H1 (cell line): ENCODE results near the gene HECTD4. TPM values are rescaled to one million over a fixed set of nuclear protein-coding genes. Genes with fewer than 3 reads are reported as not detected.

Experiments
- CTCF ChIA-PET: fragments of 300-600 bp; sonication (Branson Sonifier 250); formaldehyde crosslinking; loops from one replicate; lab custom pipeline; 2021; ENCODE audit not compliant: partially characterized antibody; lab: Charles Lee
- POLR2A ChIA-PET: fragments of 300-600 bp; sonication (Branson Sonifier 250); formaldehyde crosslinking; loops from one replicate; lab custom pipeline; 2021; ENCODE audit warnings: inconsistent platforms; ENCODE audit not compliant: partially characterized antibody; lab: Charles Lee
- DNase-seq, 2 experiments: peaks; one replicate each; pipeline versions ENCODE4 v3.0.0 to v3.0.0-alpha.2; 2010 to 2022; ENCODE audit warnings: low spot score in 2 of 2, low read depth in 1 of 2, mixed read lengths in 1 of 2
- FAIRE-seq: peaks from 2 replicates; lab custom pipeline; 2011; peaks lifted over from hg19 to GRCh38; lab: Jason Lieb, UNC
- H2AFZ ChIP-seq: 2 replicates; pipeline ENCODE4 v1.8.1; 2012; ENCODE audit warnings: low read length, inconsistent platforms
- H2AK5ac ChIP-seq: 2 replicates; pipeline ENCODE4 v1.6.1; 2013; ENCODE audit warnings: low read depth, low read length
- H2BK120ac ChIP-seq: replicated peaks from 2 replicates; pipeline ENCODE3; 2013; ENCODE audit warnings: low read depth, low read length, inconsistent platforms
- H2BK12ac ChIP-seq: 2 replicates; pipeline ENCODE4 v1.6.1; 2013; ENCODE audit warnings: low read depth, low read length
- H2BK15ac ChIP-seq: 2 replicates; pipeline ENCODE4 v1.6.1; 2013; ENCODE audit warnings: low read length
- H2BK20ac ChIP-seq: 2 replicates; pipeline ENCODE4 v1.6.1; 2013; ENCODE audit warnings: low read length
- H2BK5ac ChIP-seq: 2 replicates; pipeline ENCODE4 v1.6.1; 2013; ENCODE audit warnings: low read depth, low read length
- H3K14ac ChIP-seq: 2 replicates; pipeline ENCODE4 v1.6.1; 2013; ENCODE audit warnings: inconsistent platforms; ENCODE audit not compliant: insufficient read length
- H3K18ac ChIP-seq: 2 replicates; pipeline ENCODE4 v1.6.1; 2013; ENCODE audit warnings: low read length; ENCODE audit errors: extremely low read depth
- H3K23ac ChIP-seq: 2 replicates; pipeline ENCODE4 v1.6.1; 2013; ENCODE audit warnings: inconsistent platforms; ENCODE audit not compliant: insufficient read length
- H3K23me2 ChIP-seq: 2 replicates; pipeline ENCODE4 v1.6.1; 2013; ENCODE audit warnings: low read depth, low read length
- H3K27ac ChIP-seq: 2 replicates; pipeline ENCODE4 v1.6.1; 2011; ENCODE audit warnings: low read depth, low read length, inconsistent platforms
- H3K27me3 ChIP-seq, 4 experiments: replicated peaks in 1 of 4; 1 replicate in 1 of 4; 2 replicates in 3 of 4; pipeline versions ENCODE4 v1.6.1 to v1.8.1; 2011 to 2013; ENCODE audit warnings: low read length in 3 of 4, mild to moderate bottlenecking in 3 of 4, inconsistent platforms in 2 of 4, mixed read lengths in 2 of 4, moderate library complexity in 1 of 4; ENCODE audit not compliant: control insufficient read depth in 3 of 4, insufficient read depth in 3 of 4; ENCODE audit errors: extremely low read depth in 1 of 4
- H3K36me3 ChIP-seq, 4 experiments: 2 replicates each; pipeline versions ENCODE4 v1.6.1 to v1.8.1; 2011 to 2013; ENCODE audit warnings: mild to moderate bottlenecking in 4 of 4, low read length in 3 of 4, moderate library complexity in 2 of 4, control low read depth in 1 of 4, inconsistent platforms in 1 of 4; ENCODE audit not compliant: insufficient read depth in 4 of 4, control insufficient read depth in 2 of 4
- H3K4ac ChIP-seq: replicated peaks from 2 replicates; pipeline ENCODE3; 2013; ENCODE audit warnings: low read length, low read depth, mixed read lengths, inconsistent platforms; ENCODE audit not compliant: insufficient read length
- H3K4me1 ChIP-seq, 4 experiments: replicated peaks in 1 of 4; 1 replicate in 1 of 4; 2 replicates in 3 of 4; pipeline versions ENCODE4 v1.6.1 to v1.8.1; 2011 to 2013; ENCODE audit warnings: low read length in 3 of 4, inconsistent platforms in 2 of 4, mixed read lengths in 1 of 4; ENCODE audit not compliant: insufficient read depth in 4 of 4, control insufficient read depth in 3 of 4
- H3K4me2 ChIP-seq, 2 experiments: 2 replicates each; pipeline versions ENCODE4 v1.6.1 to v1.8.1; 2011 to 2013; ENCODE audit warnings: low read depth in 2 of 2, low read length in 2 of 2, control low read depth in 1 of 2, inconsistent platforms in 1 of 2, mild to moderate bottlenecking in 1 of 2; ENCODE audit not compliant: insufficient read depth in 1 of 2
- H3K4me3 ChIP-seq, 4 experiments: fragments of 200-600, 300-600 bp in 1 of 4; sonication (generic), shearing (Covaris generic), sonication (Bioruptor Twin) in 1 of 4; 2 replicates each; pipeline versions ENCODE4 v1.5.1 to v1.8.1; 2011 to 2016; ENCODE audit warnings: low read length in 4 of 4, low read depth in 3 of 4, control low read depth in 2 of 4, inconsistent platforms in 2 of 4, mild to moderate bottlenecking in 2 of 4, mixed read lengths in 1 of 4, moderate library complexity in 1 of 4; ENCODE audit not compliant: insufficient read depth in 2 of 4; ENCODE audit errors: extremely low read depth in 1 of 4
- H3K56ac ChIP-seq: replicated peaks from 2 replicates; pipeline ENCODE3; 2013; ENCODE audit warnings: low read depth, mild to moderate bottlenecking, mixed read lengths, low read length, inconsistent platforms; ENCODE audit not compliant: insufficient read length
- H3K79me1 ChIP-seq: 2 replicates; pipeline ENCODE4 v1.6.1; 2013; ENCODE audit warnings: low read depth, low read length, control low read depth
- H3K79me2 ChIP-seq, 2 experiments: 2 replicates each; pipeline versions ENCODE4 v1.6.1 to v1.8.1; 2012 to 2013; ENCODE audit warnings: low read length in 2 of 2, mild to moderate bottlenecking in 2 of 2, inconsistent platforms in 1 of 2; ENCODE audit not compliant: insufficient read depth in 2 of 2, control insufficient read depth in 1 of 2
- H3K9ac ChIP-seq, 4 experiments: replicated peaks in 1 of 4; 1 replicate in 1 of 4; 2 replicates in 3 of 4; pipeline versions ENCODE4 v1.6.1 to v1.8.1; 2011 to 2013; ENCODE audit warnings: low read depth in 3 of 4, low read length in 3 of 4, control low read depth in 2 of 4, mild to moderate bottlenecking in 2 of 4, moderate library complexity in 2 of 4, inconsistent platforms in 1 of 4; ENCODE audit errors: extremely low read depth in 1 of 4
- H3K9me3 ChIP-seq, 2 experiments: 2 replicates each; pipeline versions ENCODE4 v1.6.1 to v1.8.1; 2012 to 2013; ENCODE audit warnings: mild to moderate bottlenecking in 2 of 2, moderate library complexity in 2 of 2, control low read depth in 1 of 2, inconsistent platforms in 1 of 2, low read depth in 1 of 2, low read length in 1 of 2, mixed read lengths in 1 of 2; ENCODE audit not compliant: insufficient read depth in 2 of 2
- H4K20me1 ChIP-seq, 2 experiments: replicated peaks in 1 of 2; 2 replicates each; pipeline versions ENCODE3 to v1.8.1; 2011 to 2013; ENCODE audit warnings: inconsistent platforms in 2 of 2, low read length in 2 of 2, mild to moderate bottlenecking in 1 of 2; ENCODE audit not compliant: insufficient read depth in 2 of 2, control insufficient read depth in 1 of 2
- H4K5ac ChIP-seq: 2 replicates; pipeline ENCODE4 v1.6.1; 2013; ENCODE audit warnings: low read length, low read depth, mixed read lengths, inconsistent platforms; ENCODE audit not compliant: insufficient read length
- H4K8ac ChIP-seq: 2 replicates; pipeline ENCODE4 v1.8.0; 2013; ENCODE audit warnings: mild to moderate bottlenecking, moderate library complexity, low read length, inconsistent platforms; ENCODE audit not compliant: insufficient read depth; ENCODE audit errors: extremely low read depth
- H4K91ac ChIP-seq: replicated peaks from 2 replicates; pipeline ENCODE3; 2013; ENCODE audit warnings: low read length, mixed read lengths, inconsistent platforms; ENCODE audit not compliant: insufficient read length
- BACH1 ChIP-seq: IDR thresholded peaks from 2 replicates; pipeline ENCODE4 v1.6.1; 2012; ENCODE audit warnings: low read length, improper control_type of control experiment
- KDM4A ChIP-seq: IDR thresholded peaks from one replicate; pipeline ENCODE4 v1.7.1; 2012; ENCODE audit warnings: low read depth, mild to moderate bottlenecking, moderate library complexity, low read length, inconsistent platforms; ENCODE audit not compliant: severe bottlenecking
- NANOG ChIP-seq: IDR thresholded peaks from 2 replicates; pipeline ENCODE4 v1.6.1; 2011; ENCODE audit warnings: low read length, low read depth, mild to moderate bottlenecking, inconsistent platforms; ENCODE audit not compliant: insufficient read depth, poor library complexity, severe bottlenecking
- SIN3A ChIP-seq, 2 experiments: IDR thresholded peaks in 1 of 2; conservative IDR thresholded peaks in 1 of 2; 2 replicates each; pipeline ENCODE4 v1.6.1; 2011 to 2012; ENCODE audit warnings: low read length in 2 of 2, improper control_type of control experiment in 1 of 2, low read depth in 1 of 2, mild to moderate bottlenecking in 1 of 2
- TAF1 ChIP-seq: IDR thresholded peaks from 2 replicates; pipeline ENCODE4 v1.6.1; 2011; ENCODE audit warnings: mild to moderate bottlenecking, low read depth, low read length
- TEAD4 ChIP-seq: IDR thresholded peaks from 2 replicates; pipeline ENCODE4 v1.6.1; 2012; ENCODE audit warnings: low read depth, low read length, inconsistent platforms, mixed read lengths
- USF2 ChIP-seq: IDR thresholded peaks from 2 replicates; pipeline ENCODE4 v1.6.1; 2011; ENCODE audit warnings: low read length, improper control_type of control experiment
- whole genome bisulfite sequencing, 2 experiments: shearing (Covaris generic) in 1 of 2; methylation state at CpG; one replicate each; pipeline versions ENCODE4 v1.1.6 to v1.1.7; 2013 to 2015; ENCODE audit warnings: low lambda C conversion rate in 2 of 2, mixed read lengths in 2 of 2, inconsistent platforms in 1 of 2, low coverage in 1 of 2, missing lambda C conversion rate in 1 of 2; ENCODE audit not compliant: insufficient replicate concordance in 2 of 2, insufficient coverage in 1 of 2, insufficient read length in 1 of 2; ENCODE audit errors: extremely low coverage in 1 of 2, missing lambda C conversion rate in 1 of 2; 5-methylcytosine and 5-hydroxymethylcytosine counted together
- polyA plus RNA-seq, 7 experiments: library from polyadenylated mRNA; depleted of rRNA in 3 of 7; stranded (reverse) in 5 of 7; unstranded in 2 of 7; fragments of >200 nt in 5 of 7; fragments of 200-250 nt in 2 of 7; gene quantifications; 1 replicate in 5 of 7; 2 replicates in 1 of 7; 4 replicates in 1 of 7; pipeline versions ENCODE4 v1.2.1 to v1.2.3, GENCODE V29; 2011 to 2013; ENCODE audit warnings: missing spikeins in 2 of 7, mixed read lengths in 2 of 7
- total RNA-seq: library from RNA; stranded (reverse); fragmentation: NEBNext Ultra II Directional; extraction: Animal tissue kit (Norgen Biotek cat#: 25700); gene quantifications from 2 replicates; pipeline ENCODE4 v1.2.1, GENCODE V29; 2021

The HECTD4 gene
- total and polyA plus RNA-seq, 2 of the 8 experiments (the other 6 are each of a cell fraction or from before 2014, with no cell fraction given), result 6.5 to 33.7 TPM

GRCh38 chr12:112140728-112141127 is 241.5 kb downstream of the HECTD4 start:
- H2BK15ac ChIP-seq, result no peak overlapping the region
- no peaks in the 10 kb centered on the region for H3K9me3 ChIP-seq
- H3K79me2 ChIP-seq, result no peaks in the 10 kb centered on the region
- no peak overlapping the region for H3K27ac ChIP-seq
- no peak overlapping the region for H2AFZ ChIP-seq
- no peak overlapping the region for H3K56ac ChIP-seq
- TF ChIP-seq KDM4A, result no peak
- no peak for TF ChIP-seq NANOG
- TF ChIP-seq BACH1, result no peak
- no peak for TF ChIP-seq SIN3A (conservative IDR thresholded peaks at IDR 0.05 in 1 of 2, IDR thresholded peaks at IDR 0.05 in 1 of 2; ENCODE audit: low read depth in 1 of 2, low read length in 2 of 2)
- no peak for TF ChIP-seq TAF1
- no peak for TF ChIP-seq USF2
- no peak for TF ChIP-seq TEAD4
- TF ChIP-seq, all 59 proteins: peak for 0
- H2BK20ac ChIP-seq, result no peak overlapping the region
- H3K79me1 ChIP-seq, result no peaks in the 10 kb centered on the region
- no peak overlapping the region for H4K8ac ChIP-seq
- H3K9ac ChIP-seq, result no peak overlapping the region
- H4K20me1 ChIP-seq, result no peaks in the 10 kb centered on the region
- no peak overlapping the region for H3K4me2 ChIP-seq
- H3K14ac ChIP-seq, result no peak overlapping the region
- no peak overlapping the region for H3K4me3 ChIP-seq
- H2BK12ac ChIP-seq, result no peak overlapping the region
- peaks cover 3 to 39% (median 30%) of the 10 kb centered on the region in 4 experiments; a peak in 6 of 8 replicates for H3K36me3 ChIP-seq
- H3K4ac ChIP-seq, result no peak overlapping the region
- no peaks in the 10 kb centered on the region for H3K4me1 ChIP-seq
- no peak overlapping the region for H2BK5ac ChIP-seq
- H2AK5ac ChIP-seq, result no peak overlapping the region
- no peaks in the 10 kb centered on the region; the same call in 1 of the 2 replicates for H3K23me2 ChIP-seq
- no peak overlapping the region for H3K23ac ChIP-seq
- 97% methylated on average over 5 of the region's 5 CpGs; no CpG with 5 or more reads in 1 of the 2 experiments for WGBS, 2 experiments
- no peak overlapping the region for H2BK120ac ChIP-seq
- FAIRE-seq (no peak), DNase-seq (no peak)
- no peaks in the 10 kb centered on the region for H3K27me3 ChIP-seq
- ChIA-PET CTCF (interaction anchor here (0.6 kb wide), 1 partner anchor 1604 kb away, joined by 3 read pairs; no protein-coding TSS in a partner anchor), POLR2A (interaction anchor here (1.4 kb wide), 1 partner anchor 13 kb away, joined by 4 read pairs; no protein-coding TSS in a partner anchor)
- H3K18ac ChIP-seq, result no peak overlapping the region
- H4K5ac ChIP-seq, result no peak overlapping the region
- H4K91ac ChIP-seq, result no peak overlapping the region
